Neural crest cell (in vitro differentiated cells): ENCODE data around the gene MAS1. TPM values are rescaled to one million over a fixed set of nuclear protein-coding genes. Genes with fewer than 3 reads are reported as not detected.

Experiments
- DNase-seq: peaks from one replicate; pipeline ENCODE4 v3.0.0; 2021; ENCODE audit warnings: low read depth, mixed read lengths, low spot score
- H3K27ac Mint-ChIP-seq: one replicate; pipeline ENCODE4 v1.8.0; 2021; ENCODE audit warnings: mild to moderate bottlenecking, mixed read lengths; ENCODE audit not compliant: unreplicated experiment
- H3K27me3 Mint-ChIP-seq: 2 replicates; pipeline ENCODE4 v1.8.0; 2021; ENCODE audit warnings: low read depth, mild to moderate bottlenecking, mixed read lengths
- H3K36me3 Mint-ChIP-seq: 2 replicates; pipeline ENCODE4 v1.8.0; 2021; ENCODE audit warnings: low read depth, mild to moderate bottlenecking, mixed read lengths
- H3K4me1 Mint-ChIP-seq: 2 replicates; pipeline ENCODE4 v1.8.0; 2021; ENCODE audit warnings: mixed read lengths
- H3K4me3 Mint-ChIP-seq: one replicate; pipeline ENCODE4 v1.8.0; 2021; ENCODE audit warnings: mild to moderate bottlenecking, mixed read lengths
- H3K9me3 Mint-ChIP-seq: 2 replicates; pipeline ENCODE4 v1.8.0; 2021; ENCODE audit warnings: mixed read lengths
- total RNA-seq: library from RNA; stranded (reverse); gene quantifications from 2 replicates; pipeline ENCODE4 v1.2.1, GENCODE V29; 2021
- TF ChIP-seq, protein P1 (sequence below): fragments of 200-600 bp; sonication (generic); conservative IDR thresholded peaks from 2 replicates; pipeline ENCODE4 v1.5.0; 2021; ENCODE audit warnings: antibody characterized with exemption, mild to moderate bottlenecking

The MAS1 gene
- total RNA-seq, 1 donor from 2014 or later, result not detected

DNA sequence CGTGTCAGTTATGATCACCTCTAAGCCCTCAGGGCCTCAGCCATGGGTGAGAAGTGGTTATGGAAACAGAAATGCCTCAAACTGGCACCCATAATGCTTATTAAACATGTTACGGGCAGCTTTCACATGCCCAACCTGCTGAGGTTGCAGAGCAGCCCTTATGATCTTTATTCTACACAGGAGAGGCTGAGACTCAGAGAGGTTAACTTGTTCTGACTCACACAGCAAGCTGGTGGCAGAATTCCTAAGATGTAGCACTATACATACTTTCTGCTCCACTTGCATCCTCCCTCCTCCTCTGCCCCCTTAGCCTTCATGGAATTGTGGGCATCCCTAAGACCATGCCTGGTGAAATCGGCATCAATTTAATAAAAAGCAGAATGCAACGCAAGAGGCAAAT lies 43.4 kb downstream of the MAS1 start:
- H3K36me3 Mint-ChIP-seq, result no peaks in the 10 kb centered on the region
- no peaks in the 10 kb centered on the region for H3K9me3 Mint-ChIP-seq
- DNase-seq, result no peak
- no peak overlapping the region for H3K27ac Mint-ChIP-seq
- H3K4me3 Mint-ChIP-seq, result no peak overlapping the region
- H3K27me3 Mint-ChIP-seq, result peaks cover 33% of the 10 kb centered on the region
- TF ChIP-seq, protein P1, sequence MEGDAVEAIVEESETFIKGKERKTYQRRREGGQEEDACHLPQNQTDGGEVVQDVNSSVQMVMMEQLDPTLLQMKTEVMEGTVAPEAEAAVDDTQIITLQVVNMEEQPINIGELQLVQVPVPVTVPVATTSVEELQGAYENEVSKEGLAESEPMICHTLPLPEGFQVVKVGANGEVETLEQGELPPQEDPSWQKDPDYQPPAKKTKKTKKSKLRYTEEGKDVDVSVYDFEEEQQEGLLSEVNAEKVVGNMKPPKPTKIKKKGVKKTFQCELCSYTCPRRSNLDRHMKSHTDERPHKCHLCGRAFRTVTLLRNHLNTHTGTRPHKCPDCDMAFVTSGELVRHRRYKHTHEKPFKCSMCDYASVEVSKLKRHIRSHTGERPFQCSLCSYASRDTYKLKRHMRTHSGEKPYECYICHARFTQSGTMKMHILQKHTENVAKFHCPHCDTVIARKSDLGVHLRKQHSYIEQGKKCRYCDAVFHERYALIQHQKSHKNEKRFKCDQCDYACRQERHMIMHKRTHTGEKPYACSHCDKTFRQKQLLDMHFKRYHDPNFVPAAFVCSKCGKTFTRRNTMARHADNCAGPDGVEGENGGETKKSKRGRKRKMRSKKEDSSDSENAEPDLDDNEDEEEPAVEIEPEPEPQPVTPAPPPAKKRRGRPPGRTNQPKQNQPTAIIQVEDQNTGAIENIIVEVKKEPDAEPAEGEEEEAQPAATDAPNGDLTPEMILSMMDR, result no peak
- no peaks in the 10 kb centered on the region for H3K4me1 Mint-ChIP-seq

DNA sequence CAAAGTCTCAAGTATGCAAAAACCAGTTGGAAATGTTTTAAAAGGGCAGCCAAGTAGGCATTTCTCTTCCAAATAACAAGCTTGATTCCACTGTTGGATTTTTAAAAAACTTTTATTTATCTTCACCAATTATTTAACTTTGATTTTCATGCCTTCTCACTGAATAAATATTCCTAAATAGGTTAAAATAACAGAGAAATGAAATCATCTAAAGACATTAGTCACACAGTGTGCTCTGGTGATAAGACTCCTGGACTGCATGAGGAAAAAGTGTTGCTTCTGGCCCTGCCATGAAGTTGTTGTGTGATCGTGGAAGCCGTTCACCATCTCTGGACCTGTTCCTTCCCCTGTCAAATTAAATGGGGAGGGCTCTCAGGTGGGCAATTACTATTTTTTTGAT lies 44.3 kb downstream of the MAS1 start:
- TF ChIP-seq, protein P1, result no peak
- H3K4me1 Mint-ChIP-seq, result no peaks in the 10 kb centered on the region
- H3K36me3 Mint-ChIP-seq, result no peaks in the 10 kb centered on the region
- no peak for DNase-seq
- peak overlapping the region; percentile 25 for H3K4me3 Mint-ChIP-seq
- H3K27ac Mint-ChIP-seq, result no peak overlapping the region
- H3K27me3 Mint-ChIP-seq, result peaks cover 31% of the 10 kb centered on the region
- H3K9me3 Mint-ChIP-seq, result no peaks in the 10 kb centered on the region

DNA sequence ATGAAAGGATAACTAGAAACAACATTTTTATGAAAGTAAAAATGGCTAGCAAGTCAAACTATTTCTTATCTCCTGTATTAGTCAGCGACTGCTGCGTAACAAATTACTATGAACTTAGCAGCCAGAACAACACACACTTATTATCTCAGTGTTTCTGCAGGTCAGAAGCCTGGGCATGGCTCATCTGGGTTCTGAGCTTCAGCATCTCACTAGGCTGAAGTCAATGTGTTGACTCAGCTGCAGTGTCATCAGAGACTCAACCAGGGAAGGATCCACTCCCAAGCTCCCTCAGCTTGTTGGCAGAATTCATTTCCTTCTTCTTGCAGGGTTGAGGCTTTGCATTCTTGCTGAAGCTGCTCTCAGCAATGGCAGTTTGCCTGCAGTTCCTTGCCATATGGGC lies 44.8 kb downstream of the MAS1 start:
- DNase-seq, result no peak
- TF ChIP-seq, protein P1, result no peak
- no peak overlapping the region for H3K4me3 Mint-ChIP-seq
- H3K27me3 Mint-ChIP-seq, result peaks cover 31% of the 10 kb centered on the region
- no peaks in the 10 kb centered on the region for H3K9me3 Mint-ChIP-seq
- H3K27ac Mint-ChIP-seq, result no peak overlapping the region
- no peaks in the 10 kb centered on the region for H3K4me1 Mint-ChIP-seq
- H3K36me3 Mint-ChIP-seq, result no peaks in the 10 kb centered on the region

DNA sequence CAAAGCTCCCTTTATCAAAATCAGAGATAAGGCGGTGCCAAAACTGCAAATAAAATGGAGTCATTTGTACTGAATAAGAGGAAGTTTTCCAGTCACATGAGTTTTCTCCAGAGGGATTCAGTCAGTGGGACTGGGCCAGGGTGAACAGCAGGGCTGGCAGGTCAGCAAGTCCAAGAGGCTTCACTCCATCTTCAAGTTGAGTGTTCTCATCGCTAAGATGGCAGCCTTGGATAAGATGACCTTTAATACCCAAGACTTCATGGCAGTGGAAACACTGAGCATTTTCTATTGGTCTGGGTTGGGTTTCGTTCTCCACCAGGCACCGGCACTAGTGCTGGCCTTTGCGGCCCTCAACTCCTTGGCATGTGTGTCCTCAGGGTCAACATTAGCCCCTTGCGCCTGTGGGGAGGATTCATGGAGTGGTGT lies 48.8 kb downstream of the MAS1 start:
- TF ChIP-seq, protein P1, result no peak
- H3K4me1 Mint-ChIP-seq, result no peaks in the 10 kb centered on the region

More for the DNA sequence above, 48.8 kb downstream of the MAS1 start:
- Mint-ChIP-seq H3K9me3 (peaks cover 5% of the 10 kb centered on the region), H3K36me3 (peaks cover 3% of the 10 kb centered on the region), H3K27ac (no peak overlapping the region), H3K27me3 (peaks cover 13% of the 10 kb centered on the region), H3K4me3 (no peak overlapping the region)
- no peak for DNase-seq

Other genes starting within 250 kb of the MAS1 start
- 91.9 and 96.7 TPM in 2 replicates for gene SOD2, start 197.7 kb upstream of the MAS1 start, total RNA-seq
- gene WTAP, start 163.5 kb upstream of the MAS1 start, total RNA-seq, result 126 and 128 TPM in 2 replicates
- 419 and 443 TPM in 2 replicates for gene ACAT2, start 128.9 kb upstream of the MAS1 start, total RNA-seq
- 246 and 248 TPM in 2 replicates for gene TCP1, start 101.4 kb upstream of the MAS1 start, total RNA-seq
- 53.0 and 56.3 TPM in 2 replicates for gene MRPL18, start 100.5 kb upstream of the MAS1 start, total RNA-seq
- gene PNLDC1, start 90.7 kb upstream of the MAS1 start, total RNA-seq, result 0.49 TPM in 1 of 2 replicates, not detected in the other
- 97.3 and 103 TPM in 2 replicates for gene IGF2R, start 78.1 kb downstream of the MAS1 start, total RNA-seq
- gene SLC22A1, start 230.8 kb downstream of the MAS1 start, total RNA-seq, result 1.7 and 2.1 TPM in 2 replicates